Measurements from ENCODE around the gene PLCH2. TPM values are rescaled to one million over a fixed set of nuclear protein-coding genes. Genes with fewer than 3 reads are reported as not detected.

PLCH2 gene
- total and polyA plus RNA-seq, 3 experiments from 2014 or later = 2.5 to 2.8 (median 2.5) TPM

Other genes starting within 250 kb of the PLCH2 start
- 10 to 100 TPM; 35.9 to 38.4 TPM for gene SKI, start 248.0 kb upstream of the PLCH2 start, total RNA-seq
- gene SKI, start 248.0 kb upstream of the PLCH2 start, polyA plus RNA-seq = 0.94 TPM
- gene MORN1, start 84.7 kb upstream of the PLCH2 start, total RNA-seq = 10 to 100 TPM in 1 of 2 experiments, 1 to 10 TPM in 1; 9.4 to 10.4 TPM
- 3.3 TPM for gene MORN1, start 84.7 kb upstream of the PLCH2 start, polyA plus RNA-seq
- 100 to 1,000 TPM; 214 to 222 TPM for gene RER1, start 84.4 kb upstream of the PLCH2 start, total RNA-seq
- gene RER1, start 84.4 kb upstream of the PLCH2 start, polyA plus RNA-seq = 166 TPM
- 10 to 100 TPM; 25.6 to 26.2 TPM for gene PEX10, start 63.7 kb upstream of the PLCH2 start, total RNA-seq
- gene PEX10, start 63.7 kb upstream of the PLCH2 start, polyA plus RNA-seq = 8.9 TPM
- 10 to 100 TPM; 40.3 to 46.3 TPM for gene PANK4, start 50.3 kb downstream of the PLCH2 start, total RNA-seq
- gene PANK4, start 50.3 kb downstream of the PLCH2 start, polyA plus RNA-seq = 25.0 TPM
- gene HES5, start 54.0 kb downstream of the PLCH2 start, total RNA-seq = not detected
- not detected for gene HES5, start 54.0 kb downstream of the PLCH2 start, polyA plus RNA-seq
- 100 to 1,000 TPM; 164 to 168 TPM for gene TNFRSF14, start 80.1 kb downstream of the PLCH2 start, total RNA-seq
- 51.6 TPM for gene TNFRSF14, start 80.1 kb downstream of the PLCH2 start, polyA plus RNA-seq
- gene PRXL2B, start 110.5 kb downstream of the PLCH2 start, total RNA-seq = 10 to 100 TPM; 41.3 to 45.5 TPM
- 23.2 TPM for gene PRXL2B, start 110.5 kb downstream of the PLCH2 start, polyA plus RNA-seq
- under 1 TPM in 1 of 2 experiments, not detected in 1; 0.44 TPM for gene MMEL1, start 156.7 kb downstream of the PLCH2 start, total RNA-seq
- 6.8 TPM for gene MMEL1, start 156.7 kb downstream of the PLCH2 start, polyA plus RNA-seq